ENCODE measurements around the gene AGT. TPM values are rescaled to one million over a fixed set of nuclear protein-coding genes. Genes with fewer than 3 reads are reported as not detected.

The AGT gene
- polyA plus RNA-seq, 1 donor from 2014 or later = 162 TPM

Other genes with a start within 250 kb of the AGT start
- 13.8 TPM for gene COG2, start 71.6 kb downstream of the AGT start, polyA plus RNA-seq (ENCODE audit: insufficient read depth, low read depth, low replicate concordance)
- 2.0 TPM for gene CAPN9, start 33.3 kb upstream of the AGT start, polyA plus RNA-seq (ENCODE audit: insufficient read depth, low read depth, low replicate concordance)
- gene C1orf198, start 154.4 kb upstream of the AGT start, polyA plus RNA-seq (ENCODE audit: insufficient read depth, low read depth, low replicate concordance) = 76.7 TPM

All from brain (organoid and tissue), 1 donor.